ENCODE results near the gene CDKN2B-AS1.
A peak's percentile ranks its signal among the peaks of the same experiment; 100 is the strongest.

The CDKN2B-AS1 gene

DNA sequence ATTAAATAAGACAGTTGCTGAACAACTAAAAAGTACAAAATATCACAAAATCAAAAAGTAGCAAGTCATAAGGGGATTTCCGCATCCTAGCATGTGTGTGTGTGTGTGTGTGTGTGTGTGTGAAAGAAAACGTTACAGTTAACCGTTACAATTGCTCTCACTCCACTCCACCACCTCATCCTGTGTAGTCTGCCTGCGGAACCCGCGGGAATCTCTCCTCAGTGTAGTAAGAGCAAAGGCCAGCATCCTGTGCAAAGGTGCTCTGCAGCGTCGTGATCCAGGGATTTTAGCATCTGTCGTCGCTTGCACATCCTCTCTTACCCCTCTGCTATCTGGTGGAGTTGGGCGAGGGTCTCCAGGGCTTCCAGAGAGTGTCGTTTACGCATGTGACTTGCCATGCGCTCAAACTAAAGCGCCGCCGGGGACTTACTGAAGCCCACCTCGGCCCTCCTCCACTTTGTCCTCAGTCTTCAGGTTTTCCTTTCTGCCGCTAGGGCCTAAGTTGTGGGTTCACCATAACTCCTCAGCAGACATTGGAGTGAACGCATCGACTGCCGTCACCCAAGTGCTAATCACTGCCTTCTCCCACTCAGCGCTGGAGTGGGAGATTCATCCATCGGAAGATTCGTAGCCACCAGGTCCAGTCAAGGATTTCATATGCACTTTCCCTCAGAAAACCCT lies 10.6 kb downstream of the CDKN2B-AS1 start:
- no peak overlapping the region for H2AFZ ChIP-seq (ENCODE audit: low read depth, low read length, severe bottlenecking)
- no peak overlapping the region for H3K4me3 ChIP-seq (ENCODE audit: insufficient read depth, low read length, poor library complexity, severe bottlenecking)
- H3K9ac ChIP-seq (ENCODE audit: low read length) = no peak overlapping the region
- no peak for TF ChIP-seq EZH2phosphoT487 (conservative IDR thresholded peaks at IDR 0.05; ENCODE audit: low read length)
- TF ChIP-seq, protein P1, sequence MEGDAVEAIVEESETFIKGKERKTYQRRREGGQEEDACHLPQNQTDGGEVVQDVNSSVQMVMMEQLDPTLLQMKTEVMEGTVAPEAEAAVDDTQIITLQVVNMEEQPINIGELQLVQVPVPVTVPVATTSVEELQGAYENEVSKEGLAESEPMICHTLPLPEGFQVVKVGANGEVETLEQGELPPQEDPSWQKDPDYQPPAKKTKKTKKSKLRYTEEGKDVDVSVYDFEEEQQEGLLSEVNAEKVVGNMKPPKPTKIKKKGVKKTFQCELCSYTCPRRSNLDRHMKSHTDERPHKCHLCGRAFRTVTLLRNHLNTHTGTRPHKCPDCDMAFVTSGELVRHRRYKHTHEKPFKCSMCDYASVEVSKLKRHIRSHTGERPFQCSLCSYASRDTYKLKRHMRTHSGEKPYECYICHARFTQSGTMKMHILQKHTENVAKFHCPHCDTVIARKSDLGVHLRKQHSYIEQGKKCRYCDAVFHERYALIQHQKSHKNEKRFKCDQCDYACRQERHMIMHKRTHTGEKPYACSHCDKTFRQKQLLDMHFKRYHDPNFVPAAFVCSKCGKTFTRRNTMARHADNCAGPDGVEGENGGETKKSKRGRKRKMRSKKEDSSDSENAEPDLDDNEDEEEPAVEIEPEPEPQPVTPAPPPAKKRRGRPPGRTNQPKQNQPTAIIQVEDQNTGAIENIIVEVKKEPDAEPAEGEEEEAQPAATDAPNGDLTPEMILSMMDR (IDR thresholded peaks at IDR 0.05; ENCODE audit: insufficient read depth, low read length, poor library complexity, severe bottlenecking) = no peak
- peaks cover 7% of the 10 kb centered on the region; the same call in 1 of the 2 replicates for H3F3A ChIP-seq (ENCODE audit: insufficient read depth)
- peaks cover 10% of the 10 kb centered on the region; the same call in 1 of the 2 replicates for H3K79me2 ChIP-seq (ENCODE audit: insufficient read depth, low read length)
- no peak overlapping the region for H3K4me2 ChIP-seq (ENCODE audit: low read depth, low read length, poor library complexity, severe bottlenecking)
- no peaks in the 10 kb centered on the region for H3K36me3 ChIP-seq (ENCODE audit: low read length)
- no peak overlapping the region for H3K27ac ChIP-seq (ENCODE audit: low read depth, low read length)
- H3K9me3 ChIP-seq (ENCODE audit: insufficient read depth, low read length) = no peaks in the 10 kb centered on the region
- no peaks in the 10 kb centered on the region for H3K9me2 ChIP-seq (replicated peaks; ENCODE audit: insufficient read depth, low read length)
- peaks cover 20% of the 10 kb centered on the region for H4K20me1 ChIP-seq (ENCODE audit: low read depth, low read length)
- H3K27me3 ChIP-seq (ENCODE audit: low read length) = no peaks in the 10 kb centered on the region

DNA sequence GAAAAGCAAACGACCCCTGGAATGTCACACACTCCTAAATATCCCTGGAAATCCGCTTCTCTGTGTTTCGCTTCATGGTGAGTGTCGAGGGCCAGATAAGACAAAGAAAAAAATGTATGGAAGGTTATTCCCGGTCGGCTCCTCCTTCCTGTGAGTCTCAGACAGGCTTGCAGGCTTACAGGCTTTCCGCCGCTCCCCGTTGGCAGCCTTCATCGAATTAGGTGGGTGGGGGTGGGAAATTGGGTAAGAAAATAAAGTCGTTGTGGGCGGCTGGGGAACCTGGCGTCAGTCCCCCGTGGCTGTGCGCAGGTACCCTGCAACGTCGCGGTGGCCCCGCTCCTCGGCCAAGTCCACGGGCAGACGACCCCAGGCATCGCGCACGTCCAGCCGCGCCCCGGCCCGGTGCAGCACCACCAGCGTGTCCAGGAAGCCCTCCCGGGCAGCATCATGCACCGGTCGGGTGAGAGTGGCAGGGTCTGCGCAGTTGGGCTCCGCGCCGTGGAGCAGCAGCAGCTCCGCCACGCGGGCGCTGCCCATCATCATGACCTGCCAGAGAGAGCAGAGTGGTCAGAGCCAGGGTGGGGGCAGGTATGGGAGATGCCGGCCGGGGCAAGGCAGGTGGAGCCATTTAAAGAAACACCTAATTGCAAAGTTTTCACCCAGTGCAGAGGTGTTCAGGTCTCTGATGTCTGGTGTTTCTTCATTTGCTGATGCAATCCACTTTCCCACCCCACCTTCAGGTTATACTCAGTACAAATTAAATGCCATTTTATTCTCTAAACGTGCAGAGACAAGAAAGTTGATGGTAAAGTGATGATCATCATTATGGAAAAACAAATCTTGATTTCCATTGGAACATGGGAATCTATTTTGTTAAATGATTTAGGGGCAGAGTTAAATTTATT lies 11.4 kb downstream of the CDKN2B-AS1 start:
- Histone ChIP-seq H3K36me3 (ENCODE audit: low read length) (no peaks in the 10 kb centered on the region), H3K27me3 (ENCODE audit: low read length) (no peaks in the 10 kb centered on the region), H3K9me2 (replicated peaks; ENCODE audit: insufficient read depth, low read length) (no peaks in the 10 kb centered on the region), H3F3A (ENCODE audit: insufficient read depth) (peaks cover 7% of the 10 kb centered on the region; the same call in 1 of the 2 replicates), H3K9ac (ENCODE audit: low read length) (no peak overlapping the region), H4K20me1 (ENCODE audit: low read depth, low read length) (peaks cover 19% of the 10 kb centered on the region), H3K79me2 (ENCODE audit: insufficient read depth, low read length) (peaks cover 8% of the 10 kb centered on the region; the same call in 1 of the 2 replicates), H3K9me3 (ENCODE audit: insufficient read depth, low read length) (no peaks in the 10 kb centered on the region), H2AFZ (ENCODE audit: low read depth, low read length, severe bottlenecking) (no peak overlapping the region), H3K4me2 (ENCODE audit: low read depth, low read length, poor library complexity, severe bottlenecking) (no peak overlapping the region), H3K27ac (ENCODE audit: low read depth, low read length) (no peak overlapping the region), H3K4me3 (ENCODE audit: insufficient read depth, low read length, poor library complexity, severe bottlenecking) (no peak overlapping the region)
- TF ChIP-seq, protein P1 (IDR thresholded peaks at IDR 0.05; ENCODE audit: insufficient read depth, low read length, poor library complexity, severe bottlenecking) = no peak
- no peak for TF ChIP-seq EZH2phosphoT487 (conservative IDR thresholded peaks at IDR 0.05; ENCODE audit: low read length)

DNA sequence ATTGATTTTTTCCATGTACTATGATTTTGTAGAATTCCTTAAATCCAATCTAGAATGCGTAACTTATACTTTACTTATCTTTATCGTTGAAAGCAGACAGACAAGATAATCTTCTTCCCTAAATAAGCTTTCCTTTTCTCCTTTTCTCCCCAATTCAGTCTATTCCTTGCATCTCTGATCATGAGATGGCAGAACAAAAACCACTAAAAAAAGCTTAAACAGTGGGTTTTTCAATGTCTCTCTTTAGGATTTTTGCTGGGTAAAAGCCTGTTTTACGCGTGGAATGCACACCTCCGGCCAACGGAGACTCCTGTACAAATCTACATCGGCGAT lies 13.8 kb downstream of the CDKN2B-AS1 start:
- H3K36me3 ChIP-seq (ENCODE audit: low read length) = no peaks in the 10 kb centered on the region
- H3K9ac ChIP-seq (ENCODE audit: low read length) = peak overlapping the region; percentile 62
- TF ChIP-seq, protein P1 (IDR thresholded peaks at IDR 0.05; ENCODE audit: insufficient read depth, low read length, poor library complexity, severe bottlenecking) = no peak
- no peak for TF ChIP-seq EZH2phosphoT487 (conservative IDR thresholded peaks at IDR 0.05; ENCODE audit: low read length)
- H3K9me2 ChIP-seq (replicated peaks; ENCODE audit: insufficient read depth, low read length) = no peaks in the 10 kb centered on the region
- no peaks in the 10 kb centered on the region for H3K27me3 ChIP-seq (ENCODE audit: low read length)
- peak overlapping the region; percentile 77 for H3K4me3 ChIP-seq (ENCODE audit: insufficient read depth, low read length, poor library complexity, severe bottlenecking)
- no peak overlapping the region for H3K27ac ChIP-seq (ENCODE audit: low read depth, low read length)
- H3K9me3 ChIP-seq (ENCODE audit: insufficient read depth, low read length) = no peaks in the 10 kb centered on the region
- H3F3A ChIP-seq (ENCODE audit: insufficient read depth) = peaks cover 7% of the 10 kb centered on the region; the same call in 1 of the 2 replicates
- no peaks in the 10 kb centered on the region for H3K79me2 ChIP-seq (ENCODE audit: insufficient read depth, low read length)
- H4K20me1 ChIP-seq (ENCODE audit: low read depth, low read length) = 0 out of 2 replicates have a peak, but pooled peaks cover 4% of the 10 kb centered on the region
- H2AFZ ChIP-seq (ENCODE audit: low read depth, low read length, severe bottlenecking) = peak overlapping the region; percentile 37
- peak overlapping the region; percentile 74 for H3K4me2 ChIP-seq (ENCODE audit: low read depth, low read length, poor library complexity, severe bottlenecking)

Measured in SU-DHL-6 (cell line).